GM18508 (cell line): Measurements from ENCODE around the gene MTOR.
"Not testable (repeated sequence)": the region's sequence is repeated elsewhere in the genome, so short reads cannot be mapped to it uniquely, and the experiment has no call there.

Experiments used
- ATAC-seq: cut with Tn5 transposase; IDR thresholded peaks from one replicate; pipeline ENCODE4 v1.9.1; 2021; ENCODE audit warnings: moderate number of reproducible peaks; ENCODE audit not compliant: insufficient read depth, unreplicated experiment

MTOR gene

GRCh38 chr1:11129649-11130390 is 132.5 kb downstream of the MTOR start:
- no peak for ATAC-seq

GRCh38 chr1:11126569-11126968 is 135.8 kb downstream of the MTOR start:
- ATAC-seq = no peak

DNA sequence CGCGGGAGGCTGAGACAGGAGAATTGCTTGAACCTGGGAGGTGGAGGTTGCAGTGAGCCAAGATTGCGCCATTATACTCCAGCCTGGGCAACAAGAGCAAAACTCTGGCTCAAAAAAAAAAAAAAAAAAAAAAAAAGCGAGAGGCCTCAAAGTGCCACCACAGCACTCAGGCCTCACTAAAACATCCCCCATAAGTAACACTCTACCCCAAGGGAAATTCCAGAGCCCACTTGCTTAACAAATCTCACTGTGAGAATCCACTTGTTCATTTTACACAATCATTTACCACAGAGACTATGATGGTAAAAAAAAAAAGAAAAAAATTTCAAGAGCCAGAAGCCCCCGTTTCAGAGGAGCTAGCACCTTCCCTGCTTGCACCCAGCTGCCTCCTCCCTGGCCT is 136.4 kb downstream of the MTOR start:
- no peak for ATAC-seq

DNA sequence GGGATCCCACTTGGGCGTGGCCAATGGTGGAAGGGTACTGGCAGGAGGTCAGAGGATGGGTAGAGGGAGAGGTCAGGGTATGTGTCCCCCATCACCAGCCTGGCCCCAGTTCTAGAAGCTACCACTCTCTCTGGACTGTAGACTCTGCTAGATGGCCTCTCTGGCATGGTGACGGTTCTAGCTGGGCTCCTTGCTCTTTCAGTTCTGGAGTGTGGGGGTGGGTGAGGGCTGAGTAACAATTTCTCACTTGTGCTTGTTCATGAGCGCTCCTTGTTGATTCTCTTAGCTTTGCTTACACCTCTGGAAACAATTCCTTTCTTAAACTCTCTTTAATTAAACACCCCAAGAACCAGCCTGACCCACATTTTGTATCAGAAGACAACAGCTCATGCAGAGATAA is 137.4 kb downstream of the MTOR start:
- ATAC-seq = no peak

- ATAC-seq = no peak
These were observed 146.0 kb downstream of the MTOR start for GRCh38 chr1:11116318-11116717.

DNA sequence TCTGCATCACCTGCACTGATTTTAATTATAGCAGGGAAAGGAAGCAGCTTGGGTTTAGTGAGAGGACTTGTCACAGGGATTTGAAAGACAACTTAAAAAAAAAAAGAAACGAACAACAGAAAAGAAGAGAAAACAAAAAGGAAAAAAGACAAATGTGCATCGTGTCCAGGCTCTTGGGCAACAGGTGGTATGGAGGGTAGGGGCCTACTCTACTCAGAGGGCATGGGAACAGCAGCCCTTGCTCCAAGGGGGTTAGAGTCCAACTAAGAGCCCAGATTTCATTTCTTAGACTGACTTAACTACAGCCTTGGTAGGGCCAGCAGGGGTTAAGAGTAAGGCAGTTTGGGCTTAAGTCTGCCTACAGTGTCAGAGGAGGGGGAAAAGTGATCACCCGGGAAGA is 147.4 kb downstream of the MTOR start:
- ATAC-seq = no peak

DNA sequence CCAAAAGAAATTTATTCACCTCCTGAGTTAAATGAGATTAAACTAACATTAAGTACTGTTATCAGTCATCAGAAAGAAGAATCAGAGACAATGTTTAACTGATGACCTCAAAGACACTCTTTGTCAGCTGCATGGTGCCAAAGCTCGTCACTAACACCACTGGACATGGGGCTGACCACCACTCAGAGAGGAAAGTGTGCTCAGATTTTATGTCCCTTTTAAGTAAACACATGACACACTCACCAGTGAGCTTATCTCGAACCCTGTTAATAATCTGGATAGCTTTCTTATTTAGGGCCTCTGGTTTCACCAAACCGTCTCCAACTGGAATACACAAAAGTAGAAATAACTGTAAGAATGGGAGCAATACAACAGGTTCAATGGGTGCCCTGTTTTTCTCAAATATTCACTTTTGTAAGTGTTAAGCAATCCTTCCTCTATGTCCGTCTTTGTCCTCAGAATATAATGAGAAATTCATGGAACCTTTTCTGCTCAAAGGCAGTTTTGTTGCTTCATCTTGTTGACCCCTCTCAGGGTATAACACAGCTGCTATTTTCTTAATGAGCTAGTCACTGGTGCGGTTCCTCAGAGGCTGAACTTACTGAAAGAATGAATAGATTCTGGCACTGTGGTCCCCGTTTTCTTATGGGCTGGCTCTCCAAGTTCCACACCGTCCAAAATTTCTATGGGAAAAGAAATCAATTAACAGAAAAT is 153.1 kb downstream of the MTOR start:
- ATAC-seq = no peak

GRCh38 chr1:11107599-11107998 is 154.8 kb downstream of the MTOR start:
- no peak for ATAC-seq

DNA sequence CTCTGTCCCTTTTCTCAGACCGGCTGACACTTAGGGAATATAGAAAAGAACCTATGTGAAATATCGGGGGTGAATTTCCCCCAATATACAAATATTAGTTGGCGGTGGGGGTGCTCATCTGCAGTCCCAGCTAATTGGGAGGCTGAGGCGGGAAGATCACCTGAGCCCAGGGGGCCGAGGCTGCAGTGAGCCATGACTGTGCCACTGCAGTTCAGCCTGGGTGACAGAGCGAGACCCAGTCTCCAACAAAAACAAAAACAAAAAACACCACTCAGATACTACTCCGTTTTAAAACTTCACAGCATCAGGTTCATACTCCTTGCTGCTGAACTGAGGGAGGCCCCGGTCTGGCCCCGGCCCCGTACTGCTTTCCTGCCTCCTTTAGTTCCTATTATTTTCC is 156.8 kb downstream of the MTOR start:
- no peak for ATAC-seq

GRCh38 chr1:11101347-11101746 is 161.0 kb downstream of the MTOR start:
- ATAC-seq = no peak

- not testable (repeated sequence) for ATAC-seq
These were observed 161.5 kb downstream of the MTOR start for GRCh38 chr1:11100806-11101205.

GRCh38 chr1:11100149-11100493 is 162.2 kb downstream of the MTOR start:
- no peak for ATAC-seq

DNA sequence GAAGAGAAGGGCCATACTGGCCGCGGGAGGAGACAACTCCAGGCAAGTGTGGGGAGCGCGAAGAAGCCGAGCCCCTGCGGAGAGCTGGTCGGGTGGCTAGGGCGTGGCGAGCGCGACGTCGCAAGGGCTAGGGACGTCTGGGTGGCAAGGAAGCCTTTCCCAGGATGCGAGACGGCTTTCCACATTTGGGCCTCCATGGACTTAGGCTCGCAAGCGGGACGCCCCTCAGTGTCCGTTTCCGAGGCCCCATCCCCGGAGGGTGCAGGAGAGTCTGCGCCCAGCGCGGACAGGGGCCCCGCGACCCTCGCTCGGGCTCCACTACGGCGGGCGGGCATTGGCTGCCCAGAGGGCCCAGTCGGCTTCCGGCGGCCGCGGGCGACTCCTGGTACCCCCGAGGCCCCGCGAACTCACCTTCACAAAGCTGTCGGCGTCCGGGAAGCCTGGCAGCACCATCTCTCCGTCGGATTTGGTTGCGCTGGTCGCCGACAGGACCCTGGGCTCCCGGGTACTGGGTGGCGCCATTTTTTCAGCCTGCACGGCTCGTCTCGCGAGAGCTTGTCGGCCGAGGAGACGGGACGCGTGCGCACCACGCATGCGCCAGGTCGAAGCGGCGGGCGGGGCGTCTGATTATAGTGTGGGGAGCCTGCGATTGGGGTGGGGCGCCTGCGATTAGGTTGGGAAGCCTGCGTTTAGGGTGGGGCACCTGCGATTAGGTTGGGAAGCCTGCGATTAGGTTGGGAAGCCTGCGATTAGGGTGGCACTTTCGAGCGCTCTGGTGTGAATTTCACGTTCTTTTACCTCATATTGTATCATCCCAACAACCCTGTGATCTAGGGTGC is 162.8 kb downstream of the MTOR start, which contains the start of gene EXOSC10:
TSS of gene EXOSC10 (minus strand) at position 560 of the 839 bp plus-strand sequence. CDS start at position 522, 38 bp downstream.
- ATAC-seq = no peak

GRCh38 chr1:11098931-11099309 is 163.4 kb downstream of the MTOR start:
- no peak for ATAC-seq

- ATAC-seq = not testable (repeated sequence)
These were observed 178.6 kb downstream of the MTOR start for GRCh38 chr1:11083784-11084183.

DNA sequence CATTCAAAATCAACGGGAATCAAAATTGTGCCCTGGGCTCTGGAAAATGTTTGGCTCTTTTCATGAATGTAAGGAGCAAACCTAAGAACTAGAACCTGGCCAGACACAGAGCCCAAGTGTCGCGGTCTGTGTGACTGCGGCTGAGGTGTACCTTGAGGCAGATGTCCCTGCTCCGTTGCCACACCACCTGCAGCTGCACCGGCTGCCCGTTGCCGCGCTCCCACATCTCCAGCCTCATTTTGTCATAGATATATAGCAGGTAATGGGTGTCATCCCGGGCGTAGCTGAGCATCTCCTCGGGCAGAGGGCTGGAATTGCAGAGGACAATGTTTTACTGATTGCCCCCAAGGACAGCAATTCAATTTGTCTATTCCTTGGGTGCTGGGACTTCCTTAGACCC is 181.4 kb downstream of the MTOR start:
- no peak for ATAC-seq

DNA sequence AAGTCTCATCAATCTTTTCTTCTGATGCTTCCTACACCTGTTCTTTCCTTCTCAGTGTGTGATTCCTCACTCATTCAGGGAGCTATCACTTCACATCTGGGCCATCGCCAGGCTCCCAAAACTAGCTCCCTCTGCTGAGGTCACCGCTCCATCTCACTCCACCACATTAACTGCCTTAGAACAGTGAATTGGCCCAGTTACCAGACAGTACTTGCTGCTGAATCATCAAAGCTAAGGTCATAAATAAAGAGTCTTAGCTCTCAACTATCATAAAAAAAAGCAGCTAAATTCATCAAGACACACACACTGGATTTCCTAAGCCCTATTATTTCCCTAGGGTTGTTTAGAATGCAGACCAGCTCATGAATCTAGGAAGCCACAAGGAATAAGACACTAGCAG is 183.7 kb downstream of the MTOR start:
- ATAC-seq = no peak

- ATAC-seq = not testable (repeated sequence)
These were observed 189.0 kb downstream of the MTOR start for GRCh38 chr1:11073398-11073797.

DNA sequence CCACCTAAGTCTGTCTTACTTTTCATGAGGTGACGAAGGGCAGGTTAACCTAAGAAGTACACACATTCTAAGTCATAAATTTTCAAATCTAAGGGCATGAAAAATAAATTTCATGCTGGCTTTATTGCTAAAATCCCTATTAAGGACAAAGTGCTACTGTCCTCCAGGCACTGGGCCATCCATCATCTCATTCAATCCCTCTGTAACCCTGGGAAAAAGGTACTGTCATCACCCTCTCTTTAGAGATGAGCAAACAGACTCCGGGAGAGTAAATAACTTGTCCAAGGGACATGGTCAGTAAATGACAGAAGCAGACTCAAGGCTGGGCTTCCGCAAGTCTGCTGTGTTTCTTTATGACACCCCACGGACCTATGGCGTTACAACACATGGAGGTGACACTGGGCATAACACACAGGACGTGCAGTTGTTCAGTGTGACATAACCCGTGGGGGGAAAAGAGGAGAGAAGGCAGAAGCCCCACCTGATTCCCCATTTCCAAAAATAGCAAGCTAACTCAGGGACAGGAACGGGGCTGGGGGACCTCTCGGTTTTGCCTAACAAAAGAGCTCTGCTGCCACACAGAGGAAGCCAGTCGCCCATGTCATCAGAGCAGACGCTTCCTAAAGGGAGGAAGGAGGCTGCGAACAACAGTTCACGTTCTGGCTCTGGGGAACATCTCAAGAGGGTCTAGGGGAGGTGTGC is 190.0 kb downstream of the MTOR start:
- ATAC-seq = no peak

GRCh38 chr1:11071463-11072215 is 190.7 kb downstream of the MTOR start:
- ATAC-seq = no peak
